NK-92 (cell line): ENCODE data around the gene RMND1.
"Not testable (repeated sequence)": the region's sequence is repeated elsewhere in the genome, so short reads cannot be mapped to it uniquely, and the experiment has no call there.

Experiments used
- DNase-seq: peaks from one replicate; lab custom pipeline; 2025; ENCODE audit not compliant: unreplicated experiment; lab: John Stamatoyannopoulos, UW

RMND1 gene

GRCh38 chr6:151387175-151387970, 64.6 kb downstream of the RMND1 start:
- DNase-seq: no peak

GRCh38 chr6:151385177-151385576, 66.7 kb downstream of the RMND1 start:
- DNase-seq: no peak

GRCh38 chr6:151384151-151384550, 67.8 kb downstream of the RMND1 start:
- DNase-seq: no peak

GRCh38 chr6:151382631-151383030, 69.3 kb downstream of the RMND1 start:
- DNase-seq: not testable (repeated sequence)

- no peak for DNase-seq
Observed at GRCh38 chr6:151381722-151382121, 70.2 kb downstream of the RMND1 start.

- no peak for DNase-seq
Observed at GRCh38 chr6:151380848-151381205, 71.1 kb downstream of the RMND1 start.

- DNase-seq: no peak
Observed at GRCh38 chr6:151379933-151380847, 71.7 kb downstream of the RMND1 start.

- no peak for DNase-seq
Observed at GRCh38 chr6:151377095-151377494, 74.8 kb downstream of the RMND1 start.

GRCh38 chr6:151376440-151376839, 75.5 kb downstream of the RMND1 start:
- DNase-seq: no peak

- no peak for DNase-seq
Observed at GRCh38 chr6:151375833-151376232, 76.1 kb downstream of the RMND1 start.

- DNase-seq: no peak
Observed at GRCh38 chr6:151374036-151374683, 77.8 kb downstream of the RMND1 start.

- DNase-seq: no peak
Observed at GRCh38 chr6:151372164-151372563, 79.8 kb downstream of the RMND1 start.

GRCh38 chr6:151370509-151371078, 81.3 kb downstream of the RMND1 start:
- DNase-seq: no peak

GRCh38 chr6:151365233-151365632, 86.7 kb downstream of the RMND1 start:
- no peak for DNase-seq

GRCh38 chr6:151359486-151359885, 92.4 kb downstream of the RMND1 start:
- no peak for DNase-seq

- no peak for DNase-seq
Observed at GRCh38 chr6:151358475-151358874, 93.5 kb downstream of the RMND1 start.

- DNase-seq: no peak
Observed at GRCh38 chr6:151357758-151358436, 94.0 kb downstream of the RMND1 start.

- not testable (repeated sequence) for DNase-seq
Observed at GRCh38 chr6:151356983-151357382, 94.9 kb downstream of the RMND1 start.
